Neural crest cell (in vitro differentiated cells): ENCODE measurements around the gene DLEC1. TPM values are rescaled to one million over a fixed set of nuclear protein-coding genes. Genes with fewer than 3 reads are reported as not detected.

Source experiments
- DNase-seq: peaks from one replicate; pipeline ENCODE4 v3.0.0; 2021; ENCODE audit warnings: low read depth, mixed read lengths, low spot score
- H3K27ac Mint-ChIP-seq: one replicate; pipeline ENCODE4 v1.8.0; 2021; ENCODE audit warnings: mild to moderate bottlenecking, mixed read lengths; ENCODE audit not compliant: unreplicated experiment
- H3K27me3 Mint-ChIP-seq: 2 replicates; pipeline ENCODE4 v1.8.0; 2021; ENCODE audit warnings: low read depth, mild to moderate bottlenecking, mixed read lengths
- H3K36me3 Mint-ChIP-seq: 2 replicates; pipeline ENCODE4 v1.8.0; 2021; ENCODE audit warnings: low read depth, mild to moderate bottlenecking, mixed read lengths
- H3K4me1 Mint-ChIP-seq: 2 replicates; pipeline ENCODE4 v1.8.0; 2021; ENCODE audit warnings: mixed read lengths
- H3K4me3 Mint-ChIP-seq: one replicate; pipeline ENCODE4 v1.8.0; 2021; ENCODE audit warnings: mild to moderate bottlenecking, mixed read lengths
- H3K9me3 Mint-ChIP-seq: 2 replicates; pipeline ENCODE4 v1.8.0; 2021; ENCODE audit warnings: mixed read lengths
- total RNA-seq: library from RNA; stranded (reverse); gene quantifications from 2 replicates; pipeline ENCODE4 v1.2.1, GENCODE V29; 2021
- TF ChIP-seq, protein P1 (sequence below): fragments of 200-600 bp; sonication (generic); conservative IDR thresholded peaks from 2 replicates; pipeline ENCODE4 v1.5.0; 2021; ENCODE audit warnings: antibody characterized with exemption, mild to moderate bottlenecking

Gene DLEC1
- total RNA-seq, 1 donor from 2014 or later = 1.3 TPM

DNA sequence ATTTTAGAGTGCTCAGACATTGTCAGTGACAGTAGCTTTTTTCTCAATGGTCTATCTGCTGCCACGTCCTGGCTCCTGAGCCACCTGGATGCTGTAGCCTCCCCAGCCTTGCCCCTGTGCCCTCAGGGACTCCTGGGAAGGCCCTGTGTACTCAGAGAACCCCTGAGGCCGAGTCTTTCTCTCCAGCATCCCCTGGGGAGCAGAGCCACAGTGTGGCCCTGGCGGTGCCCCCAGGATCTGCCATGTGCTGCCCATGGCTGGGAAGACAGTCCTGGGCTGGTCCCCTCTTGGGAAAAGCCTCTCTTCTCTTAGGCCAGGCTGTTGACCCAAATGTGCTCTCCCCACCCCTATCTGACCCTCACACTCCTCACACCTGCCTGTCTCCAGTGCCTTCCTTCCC lies 104.5 kb downstream of the DLEC1 start:
- Mint-ChIP-seq H3K4me3 (peak overlapping the region; percentile 41), H3K27ac (no peak overlapping the region), H3K27me3 (no peaks in the 10 kb centered on the region), H3K9me3 (peaks cover 7% of the 10 kb centered on the region), H3K36me3 (peaks cover 5% of the 10 kb centered on the region), H3K4me1 (peaks cover 17% of the 10 kb centered on the region)
- TF ChIP-seq, protein P1, sequence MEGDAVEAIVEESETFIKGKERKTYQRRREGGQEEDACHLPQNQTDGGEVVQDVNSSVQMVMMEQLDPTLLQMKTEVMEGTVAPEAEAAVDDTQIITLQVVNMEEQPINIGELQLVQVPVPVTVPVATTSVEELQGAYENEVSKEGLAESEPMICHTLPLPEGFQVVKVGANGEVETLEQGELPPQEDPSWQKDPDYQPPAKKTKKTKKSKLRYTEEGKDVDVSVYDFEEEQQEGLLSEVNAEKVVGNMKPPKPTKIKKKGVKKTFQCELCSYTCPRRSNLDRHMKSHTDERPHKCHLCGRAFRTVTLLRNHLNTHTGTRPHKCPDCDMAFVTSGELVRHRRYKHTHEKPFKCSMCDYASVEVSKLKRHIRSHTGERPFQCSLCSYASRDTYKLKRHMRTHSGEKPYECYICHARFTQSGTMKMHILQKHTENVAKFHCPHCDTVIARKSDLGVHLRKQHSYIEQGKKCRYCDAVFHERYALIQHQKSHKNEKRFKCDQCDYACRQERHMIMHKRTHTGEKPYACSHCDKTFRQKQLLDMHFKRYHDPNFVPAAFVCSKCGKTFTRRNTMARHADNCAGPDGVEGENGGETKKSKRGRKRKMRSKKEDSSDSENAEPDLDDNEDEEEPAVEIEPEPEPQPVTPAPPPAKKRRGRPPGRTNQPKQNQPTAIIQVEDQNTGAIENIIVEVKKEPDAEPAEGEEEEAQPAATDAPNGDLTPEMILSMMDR = no peak
- no peak for DNase-seq

DNA sequence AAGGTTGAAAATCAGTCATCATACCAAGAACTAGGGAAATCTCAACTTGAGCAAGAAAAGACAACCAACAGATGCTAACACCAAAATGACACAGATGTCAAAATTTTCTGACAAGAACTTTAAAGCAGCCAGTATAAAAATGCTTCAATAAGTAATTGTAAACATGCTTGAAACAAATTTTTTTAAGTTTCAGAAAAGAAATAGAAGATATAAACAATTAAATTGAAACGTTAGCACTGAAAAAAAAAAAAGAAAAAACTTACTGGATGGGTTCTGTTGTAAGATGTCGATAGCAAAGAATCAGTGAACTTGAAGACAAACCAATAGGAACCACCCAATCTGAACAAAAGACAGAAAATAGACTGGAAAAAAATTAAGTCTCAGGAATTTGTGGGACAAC lies 107.5 kb downstream of the DLEC1 start:
- TF ChIP-seq, protein P1 = no peak
- H3K4me1 Mint-ChIP-seq = no peaks in the 10 kb centered on the region
- H3K27me3 Mint-ChIP-seq = no peaks in the 10 kb centered on the region
- no peak overlapping the region for H3K27ac Mint-ChIP-seq
- H3K9me3 Mint-ChIP-seq = peaks cover 7% of the 10 kb centered on the region
- DNase-seq = no peak
- peaks cover 3% of the 10 kb centered on the region for H3K36me3 Mint-ChIP-seq
- no peak overlapping the region for H3K4me3 Mint-ChIP-seq

- TF ChIP-seq, protein P1 = no peak
- H3K4me1 Mint-ChIP-seq = no peaks in the 10 kb centered on the region
Observed at GRCh38 chr3:38147421-38147820, 108.4 kb downstream of the DLEC1 start.

GRCh38 chr3:38148311-38148882 lies 109.4 kb downstream of the DLEC1 start:
- peaks cover 2% of the 10 kb centered on the region for H3K27me3 Mint-ChIP-seq
- H3K4me3 Mint-ChIP-seq = no peak overlapping the region
- no peak for DNase-seq

More at GRCh38 chr3:38147421-38147820, 108.4 kb downstream of the DLEC1 start:
- H3K9me3 Mint-ChIP-seq = peaks cover 7% of the 10 kb centered on the region
- H3K27ac Mint-ChIP-seq = no peak overlapping the region
- no peaks in the 10 kb centered on the region for H3K27me3 Mint-ChIP-seq
- H3K36me3 Mint-ChIP-seq = no peaks in the 10 kb centered on the region
- DNase-seq = no peak
- no peak overlapping the region for H3K4me3 Mint-ChIP-seq

DNA sequence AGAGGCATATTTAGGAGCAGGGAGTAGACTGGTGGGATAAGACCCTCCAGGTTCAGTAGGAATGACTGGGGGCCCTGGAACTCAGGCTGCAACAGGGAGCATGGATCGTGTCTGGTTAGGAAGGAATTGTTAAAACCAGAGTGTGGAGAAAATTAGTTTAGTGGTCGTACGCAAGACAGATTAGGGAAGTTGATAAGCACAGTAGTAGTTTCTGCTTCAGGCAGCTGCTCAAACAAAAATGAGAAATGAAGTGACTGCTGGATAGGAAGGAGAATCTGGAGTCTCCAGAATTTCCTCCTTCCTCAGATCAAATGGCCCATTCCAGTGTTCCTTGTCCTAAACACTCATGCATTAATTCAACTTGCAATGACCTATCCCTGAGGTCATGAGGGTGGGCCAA lies 110.7 kb downstream of the DLEC1 start:
- no peaks in the 10 kb centered on the region for H3K4me1 Mint-ChIP-seq
- no peaks in the 10 kb centered on the region for H3K36me3 Mint-ChIP-seq
- no peak overlapping the region for H3K27ac Mint-ChIP-seq
- no peak for DNase-seq
- no peak overlapping the region for H3K4me3 Mint-ChIP-seq
- peaks cover 2% of the 10 kb centered on the region for H3K27me3 Mint-ChIP-seq
- TF ChIP-seq, protein P1 = no peak
- peaks cover 7% of the 10 kb centered on the region for H3K9me3 Mint-ChIP-seq

More at GRCh38 chr3:38148311-38148882, 109.4 kb downstream of the DLEC1 start:
- TF ChIP-seq, protein P1 = no peak
- Mint-ChIP-seq H3K27ac (no peak overlapping the region), H3K4me1 (no peaks in the 10 kb centered on the region), H3K9me3 (peaks cover 7% of the 10 kb centered on the region), H3K36me3 (no peaks in the 10 kb centered on the region)
